Activated naive CD4-positive, alpha-beta T cell treated with anti-CD3 and anti-CD28 coated beads, Interleukin-2, amount 50 U/mL, for 24 hours (primary cell): ENCODE results near the gene M6PR.
A peak's percentile ranks its signal among the peaks of the same experiment; 100 is the strongest.

Experiments used
- H3K27ac Mint-ChIP-seq: one replicate; pipeline ENCODE4 v1.8.0; 2021; ENCODE audit warnings: mild to moderate bottlenecking, mixed read lengths
- H3K27me3 Mint-ChIP-seq: one replicate; pipeline ENCODE4 v1.8.0; 2021; ENCODE audit warnings: mixed read lengths
- H3K36me3 Mint-ChIP-seq: one replicate; pipeline ENCODE4 v1.8.0; 2021; ENCODE audit warnings: mixed read lengths
- H3K4me1 Mint-ChIP-seq: one replicate; pipeline ENCODE4 v1.8.0; 2021; ENCODE audit warnings: mixed read lengths
- H3K4me3 Mint-ChIP-seq: one replicate; pipeline ENCODE4 v1.8.0; 2021; ENCODE audit warnings: mild to moderate bottlenecking, mixed read lengths
- H3K9me3 Mint-ChIP-seq: one replicate; pipeline ENCODE4 v1.8.0; 2021; ENCODE audit warnings: mixed read lengths

M6PR gene

GRCh38 chr12:8949342-8950220 lies at the start of gene M6PR:
TSS of gene M6PR (minus strand) at chr12:8949645. CDS start at chr12:8946404, 3,241 bp downstream.
- peak within 1 kb of the TSS; percentile 99 for H3K4me3 Mint-ChIP-seq
- H3K9me3 Mint-ChIP-seq = no peaks in the 10 kb centered on the region
- H3K36me3 Mint-ChIP-seq = peaks cover 5% of the 10 kb centered on the region
- H3K4me1 Mint-ChIP-seq = peaks cover 63% of the 10 kb centered on the region
- H3K27me3 Mint-ChIP-seq = no peaks in the 10 kb centered on the region
- H3K27ac Mint-ChIP-seq = peak within 1 kb of the TSS; percentile 96

GRCh38 chr12:8996682-8997405 lies 47.4 kb upstream of the M6PR start:
- Mint-ChIP-seq H3K4me1 (peaks cover 81% of the 10 kb centered on the region), H3K27ac (peak overlapping the region; percentile 63), H3K36me3 (peaks cover 17% of the 10 kb centered on the region), H3K4me3 (peak overlapping the region; percentile 40), H3K9me3 (no peaks in the 10 kb centered on the region), H3K27me3 (no peaks in the 10 kb centered on the region)

- H3K27ac Mint-ChIP-seq = peak overlapping the region; percentile 73
- H3K9me3 Mint-ChIP-seq = no peaks in the 10 kb centered on the region
- H3K27me3 Mint-ChIP-seq = no peaks in the 10 kb centered on the region
- H3K4me1 Mint-ChIP-seq = peaks cover 74% of the 10 kb centered on the region
- H3K4me3 Mint-ChIP-seq = peak overlapping the region; percentile 62
- peaks cover 11% of the 10 kb centered on the region for H3K36me3 Mint-ChIP-seq
Observed at GRCh38 chr12:8995021-8995775, 45.8 kb upstream of the M6PR start.

GRCh38 chr12:8993827-8994226 lies 44.4 kb upstream of the M6PR start:
- H3K4me1 Mint-ChIP-seq = peaks cover 74% of the 10 kb centered on the region
- H3K27ac Mint-ChIP-seq = peak overlapping the region; percentile 82
- no peaks in the 10 kb centered on the region for H3K27me3 Mint-ChIP-seq
- H3K4me3 Mint-ChIP-seq = peak overlapping the region; percentile 62
- H3K9me3 Mint-ChIP-seq = no peaks in the 10 kb centered on the region
- H3K36me3 Mint-ChIP-seq = peaks cover 5% of the 10 kb centered on the region

GRCh38 chr12:8991371-8992345 lies 42.2 kb upstream of the M6PR start:
- Mint-ChIP-seq H3K9me3 (no peaks in the 10 kb centered on the region), H3K4me1 (peaks cover 83% of the 10 kb centered on the region), H3K36me3 (peaks cover 4% of the 10 kb centered on the region), H3K27ac (peak overlapping the region; percentile 69), H3K27me3 (no peaks in the 10 kb centered on the region), H3K4me3 (peak overlapping the region; percentile 54)

GRCh38 chr12:8989413-8989812 lies 40.0 kb upstream of the M6PR start, which contains the start of gene KLRG1:
TSS of gene KLRG1 (plus strand) at chr12:8989546. CDS start at chr12:8989636, 90 bp downstream.
- H3K27ac Mint-ChIP-seq = peak within 1 kb of the TSS; percentile 94
- H3K9me3 Mint-ChIP-seq = no peaks in the 10 kb centered on the region
- peaks cover 80% of the 10 kb centered on the region for H3K4me1 Mint-ChIP-seq
- H3K27me3 Mint-ChIP-seq = no peaks in the 10 kb centered on the region
- H3K36me3 Mint-ChIP-seq = peaks cover 6% of the 10 kb centered on the region
- peak within 1 kb of the TSS; percentile 86 for H3K4me3 Mint-ChIP-seq

GRCh38 chr12:8987685-8988084 lies 38.2 kb upstream of the M6PR start:
- Mint-ChIP-seq H3K4me3 (peak overlapping the region; percentile 63), H3K27ac (peak overlapping the region; percentile 0), H3K36me3 (peaks cover 11% of the 10 kb centered on the region), H3K27me3 (no peaks in the 10 kb centered on the region), H3K4me1 (peaks cover 69% of the 10 kb centered on the region), H3K9me3 (no peaks in the 10 kb centered on the region)

- Mint-ChIP-seq H3K27ac (no peak overlapping the region), H3K27me3 (no peaks in the 10 kb centered on the region), H3K4me1 (peaks cover 64% of the 10 kb centered on the region), H3K9me3 (no peaks in the 10 kb centered on the region), H3K36me3 (peaks cover 11% of the 10 kb centered on the region), H3K4me3 (peak overlapping the region; percentile 63)
Observed at GRCh38 chr12:8987163-8987562, 37.7 kb upstream of the M6PR start.

- Mint-ChIP-seq H3K9me3 (no peaks in the 10 kb centered on the region), H3K4me3 (no peak overlapping the region), H3K4me1 (peaks cover 61% of the 10 kb centered on the region), H3K36me3 (peaks cover 17% of the 10 kb centered on the region), H3K27ac (no peak overlapping the region), H3K27me3 (no peaks in the 10 kb centered on the region)
Observed at GRCh38 chr12:8985213-8985754, 35.8 kb upstream of the M6PR start.

- Mint-ChIP-seq H3K27ac (no peak overlapping the region), H3K27me3 (no peaks in the 10 kb centered on the region), H3K4me1 (peaks cover 40% of the 10 kb centered on the region), H3K9me3 (peaks cover 14% of the 10 kb centered on the region), H3K36me3 (peaks cover 34% of the 10 kb centered on the region), H3K4me3 (no peak overlapping the region)
Observed at GRCh38 chr12:8980137-8980536, 30.7 kb upstream of the M6PR start.

GRCh38 chr12:8970432-8970831 lies 21.0 kb upstream of the M6PR start:
- Mint-ChIP-seq H3K9me3 (peaks cover 8% of the 10 kb centered on the region), H3K4me1 (peaks cover 18% of the 10 kb centered on the region), H3K4me3 (no peak overlapping the region), H3K36me3 (peaks cover 15% of the 10 kb centered on the region), H3K27ac (peak overlapping the region; percentile 13), H3K27me3 (no peaks in the 10 kb centered on the region)

- H3K27me3 Mint-ChIP-seq = no peaks in the 10 kb centered on the region
- peaks cover 8% of the 10 kb centered on the region for H3K9me3 Mint-ChIP-seq
- H3K27ac Mint-ChIP-seq = no peak overlapping the region
- peaks cover 15% of the 10 kb centered on the region for H3K36me3 Mint-ChIP-seq
- peaks cover 17% of the 10 kb centered on the region for H3K4me1 Mint-ChIP-seq
- H3K4me3 Mint-ChIP-seq = no peak overlapping the region
Observed at GRCh38 chr12:8969861-8970411, 20.5 kb upstream of the M6PR start.

- Mint-ChIP-seq H3K4me3 (no peak overlapping the region), H3K27ac (no peak overlapping the region), H3K36me3 (peaks cover 17% of the 10 kb centered on the region), H3K4me1 (peaks cover 23% of the 10 kb centered on the region), H3K9me3 (peaks cover 8% of the 10 kb centered on the region), H3K27me3 (no peaks in the 10 kb centered on the region)
Observed at GRCh38 chr12:8968761-8969160, 19.3 kb upstream of the M6PR start.

GRCh38 chr12:8960176-8960575 lies 10.7 kb upstream of the M6PR start:
- peaks cover 16% of the 10 kb centered on the region for H3K36me3 Mint-ChIP-seq
- no peaks in the 10 kb centered on the region for H3K27me3 Mint-ChIP-seq
- peak overlapping the region; percentile 1 for H3K4me3 Mint-ChIP-seq
- H3K27ac Mint-ChIP-seq = peak overlapping the region; percentile 63
- peaks cover 5% of the 10 kb centered on the region for H3K9me3 Mint-ChIP-seq
- peaks cover 82% of the 10 kb centered on the region for H3K4me1 Mint-ChIP-seq
